NCI-H748 treated with DMSO at 0.1 percent for 48 hours (cell line): ENCODE measurements around the gene LMX1A.

Experiments used
- DNase-seq: peaks from one replicate; lab custom pipeline; 2025; lab: John Stamatoyannopoulos, UW

Gene LMX1A

GRCh38 chr1:165355977-165356811, at the start of gene LMX1A:
LMX1A (minus strand) TSS chr1:165356715; CDS start chr1:165355559, 1,156 bp downstream.
- no peak for DNase-seq

GRCh38 chr1:165403835-165404482, 47.4 kb upstream of the LMX1A start:
- DNase-seq, result peak; percentile 26

- DNase-seq, result no peak
Measured at GRCh38 chr1:165402517-165403111, 46.1 kb upstream of the LMX1A start.

- no peak for DNase-seq
Measured at GRCh38 chr1:165397944-165398343, 41.4 kb upstream of the LMX1A start.

GRCh38 chr1:165395901-165396300, 39.4 kb upstream of the LMX1A start:
- DNase-seq, result no peak

GRCh38 chr1:165395478-165395877, 39.0 kb upstream of the LMX1A start:
- no peak for DNase-seq

GRCh38 chr1:165392634-165393571, 36.4 kb upstream of the LMX1A start:
- peak; percentile 49 for DNase-seq

GRCh38 chr1:165389609-165390008, 33.1 kb upstream of the LMX1A start:
- DNase-seq, result no peak

GRCh38 chr1:165387961-165388360, 31.4 kb upstream of the LMX1A start:
- no peak for DNase-seq

GRCh38 chr1:165387505-165387904, 31.0 kb upstream of the LMX1A start:
- no peak for DNase-seq

- DNase-seq, result no peak
Measured at GRCh38 chr1:165383599-165384405, 27.3 kb upstream of the LMX1A start.

GRCh38 chr1:165383067-165383466, 26.6 kb upstream of the LMX1A start:
- no peak for DNase-seq

GRCh38 chr1:165381745-165382505, 25.4 kb upstream of the LMX1A start:
- no peak for DNase-seq

- no peak for DNase-seq
Measured at GRCh38 chr1:165376811-165377311, 20.3 kb upstream of the LMX1A start.

GRCh38 chr1:165376041-165376810, 19.7 kb upstream of the LMX1A start:
- DNase-seq, result no peak

- peak; percentile 17 for DNase-seq
Measured at GRCh38 chr1:165375623-165376022, 19.1 kb upstream of the LMX1A start.

- no peak for DNase-seq
Measured at GRCh38 chr1:165371588-165372225, 15.2 kb upstream of the LMX1A start.

GRCh38 chr1:165369255-165369848, 12.8 kb upstream of the LMX1A start:
- peak; percentile 22 for DNase-seq
